Spleen (tissue), 3 donors: ENCODE results near the gene MLST8.

Experiments
- POLR2A ChIP-seq, 3 donors: fragments of 450-650 bp; IDR thresholded peaks; one replicate each; pipeline ENCODE4 v1.5.1; 2017; ENCODE audit warnings: antibody characterized with exemption in 3 of 3, mild to moderate bottlenecking in 1 of 3
- POLR2AphosphoS5 ChIP-seq, 3 donors: sonication (generic); formaldehyde crosslinking; IDR thresholded peaks; one replicate each; pipeline ENCODE4 v1.5.1; 2017; ENCODE audit warnings: antibody characterized with exemption in 3 of 3

GRCh38 chr16:2236337-2237101 is 31.3 kb downstream of the MLST8 start, which contains the start of gene DNASE1L2:
- TF ChIP-seq POLR2A (IDR thresholded peaks at IDR 0.05) (no peak), POLR2AphosphoS5 (IDR thresholded peaks at IDR 0.05) (peak in 2 of 3 donors; percentile 35 to 48)
